GM19397 (cell line): ENCODE data around the gene GPR55.

ENCODE experiments used
- ATAC-seq: cut with Tn5 transposase; IDR thresholded peaks from one replicate; pipeline ENCODE4 v1.9.1; 2021; ENCODE audit warnings: mild to moderate bottlenecking, moderate library complexity; ENCODE audit not compliant: unreplicated experiment

The GPR55 gene

DNA sequence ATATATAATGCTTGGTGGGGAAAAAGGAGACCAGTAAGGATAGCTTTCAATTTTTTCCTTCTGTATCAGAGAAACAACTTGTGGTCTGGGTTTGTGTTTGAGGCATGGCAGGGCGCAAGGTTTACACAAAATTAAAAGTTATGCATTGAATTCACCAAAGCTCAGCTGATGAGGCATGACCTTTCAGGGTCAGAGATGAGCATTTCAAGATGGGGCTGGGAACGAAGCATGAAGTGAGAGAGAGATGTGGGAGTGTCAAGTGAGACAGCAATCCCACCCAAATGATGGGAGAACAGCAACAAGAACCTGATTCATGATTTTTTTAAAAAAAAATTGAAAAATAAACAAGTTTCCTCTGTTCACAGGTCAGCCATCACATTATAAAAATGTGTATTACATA is 4.9 kb downstream of the GPR55 start:
- ATAC-seq: no peak

DNA sequence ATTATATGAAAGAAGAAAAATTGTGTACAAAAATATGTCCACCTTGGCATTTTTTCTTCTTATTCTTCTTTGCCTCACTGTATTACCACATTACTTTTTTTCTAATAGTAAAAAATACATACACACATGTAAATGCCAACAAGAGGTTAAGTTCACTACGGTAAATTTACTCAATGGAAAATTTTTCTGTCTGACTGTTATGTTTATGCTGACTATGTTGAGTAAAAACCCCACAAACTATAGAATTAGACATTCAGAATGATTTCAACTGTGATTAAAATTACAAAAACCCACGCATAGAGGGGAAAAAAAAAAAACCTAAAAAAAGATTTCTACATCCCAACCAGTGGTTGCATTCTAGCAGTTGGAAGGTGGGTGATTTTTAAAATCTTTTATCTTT is 5.4 kb downstream of the GPR55 start:
- no peak for ATAC-seq

DNA sequence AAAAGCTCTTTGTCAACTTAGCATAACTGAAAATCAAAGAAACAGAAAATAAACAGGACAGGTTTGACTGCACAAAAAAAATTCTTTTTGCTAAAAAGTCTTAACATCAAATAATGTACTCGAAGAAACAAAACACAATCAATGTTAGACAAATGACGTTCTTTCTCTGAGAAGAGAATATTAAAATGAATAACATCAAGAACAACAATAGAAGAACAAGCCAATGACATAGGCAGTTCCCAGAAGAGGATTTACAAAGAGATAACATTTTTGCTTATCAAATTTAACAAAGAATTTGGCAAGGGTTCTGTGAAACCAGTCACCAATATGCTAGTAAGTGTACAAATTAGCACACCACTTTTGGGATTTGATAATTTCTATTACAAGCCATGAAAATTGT is 5.8 kb downstream of the GPR55 start:
- ATAC-seq: no peak

DNA sequence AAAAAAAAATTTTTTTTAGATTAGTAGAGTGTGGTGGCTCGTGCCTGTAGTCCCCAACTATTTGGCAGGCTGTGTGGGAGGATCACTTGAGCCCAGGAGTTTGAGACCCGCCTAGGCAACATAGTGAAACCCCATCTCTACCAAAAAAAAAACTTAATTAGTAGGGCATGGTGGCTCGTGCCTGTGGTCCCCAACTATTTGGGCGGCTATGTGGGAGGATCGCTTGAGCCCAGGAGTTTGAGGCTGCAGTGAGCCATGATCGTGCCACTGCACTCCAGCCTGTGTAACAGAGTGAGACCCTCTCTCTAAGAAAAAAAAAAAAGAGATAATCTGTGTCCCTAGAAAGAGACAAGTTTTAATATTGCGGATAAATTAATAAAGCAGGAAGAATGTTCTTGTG is 8.8 kb downstream of the GPR55 start:
- no peak for ATAC-seq

DNA sequence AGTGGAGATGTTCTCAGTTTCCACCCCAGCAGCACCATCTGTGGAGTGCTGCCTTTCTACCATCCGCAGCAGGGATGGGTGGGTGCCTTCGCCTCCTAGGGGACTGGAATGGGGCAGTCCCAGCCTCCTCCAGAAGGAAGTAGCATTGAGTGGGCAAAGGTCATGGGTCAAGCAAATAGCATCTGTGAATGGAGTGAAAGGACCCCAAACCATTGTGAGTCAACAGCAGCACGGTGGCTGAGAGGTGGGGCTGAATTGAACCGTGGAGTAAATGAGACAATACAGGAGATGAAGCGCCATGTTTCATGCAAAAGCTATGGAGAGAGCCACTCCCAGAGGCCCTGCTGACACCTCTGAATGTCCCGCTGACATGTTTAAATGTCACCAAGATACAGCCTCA is 9.7 kb downstream of the GPR55 start:
- no peak for ATAC-seq

DNA sequence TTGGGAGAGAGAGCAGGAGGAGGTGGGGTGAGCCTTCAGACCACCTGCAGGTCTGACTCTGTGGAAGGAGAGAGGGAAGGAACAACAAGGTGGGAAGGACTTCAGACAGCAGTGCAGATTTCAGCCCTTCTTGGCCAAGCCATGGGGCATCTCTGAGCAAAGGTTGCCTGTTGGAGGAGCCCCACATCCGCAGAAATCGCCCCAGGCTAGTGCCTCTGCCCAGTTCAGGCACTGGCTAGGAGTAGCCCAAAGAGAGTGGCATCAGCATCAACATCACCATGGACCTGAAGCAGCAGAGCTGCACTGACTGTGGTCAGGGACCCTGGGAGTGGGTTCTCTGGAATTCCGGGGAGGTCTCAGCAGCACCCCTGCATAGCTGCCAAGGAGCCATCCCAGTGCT is 10.2 kb downstream of the GPR55 start:
- no peak for ATAC-seq

DNA sequence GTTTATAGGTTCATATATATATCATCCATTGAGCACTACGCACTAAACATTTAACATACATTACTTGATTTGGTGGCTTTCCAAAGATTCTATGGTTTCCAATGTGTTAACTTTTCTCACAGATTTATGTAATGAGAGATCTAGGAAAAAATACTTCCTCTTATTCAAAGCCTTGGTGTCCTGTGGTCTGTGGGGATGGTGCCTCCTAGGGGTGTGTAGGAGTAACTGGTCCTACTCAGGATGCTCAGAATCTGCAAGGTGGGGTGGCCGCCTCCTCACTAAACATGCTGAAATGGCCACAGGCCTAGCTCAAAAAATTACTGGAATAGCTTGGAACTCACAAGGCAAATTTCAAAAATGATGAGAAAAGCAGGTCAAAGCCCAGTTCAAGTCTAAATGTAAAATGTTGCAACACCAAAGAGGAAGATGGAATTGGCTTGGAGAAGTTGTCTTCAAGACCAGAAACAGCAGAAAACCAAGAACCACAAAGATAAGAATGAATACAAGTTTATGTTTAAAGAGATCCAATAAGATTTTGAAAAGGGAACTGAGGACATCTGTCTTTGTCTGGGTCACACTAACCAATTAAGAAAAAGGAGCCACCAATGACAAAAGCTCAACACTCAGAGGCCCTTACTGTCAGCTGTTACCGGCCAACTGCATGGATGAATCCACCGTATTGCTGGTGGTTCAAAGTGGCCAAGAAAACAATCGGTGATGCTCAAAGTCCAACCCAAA is 11.5 kb downstream of the GPR55 start:
- ATAC-seq: no peak

DNA sequence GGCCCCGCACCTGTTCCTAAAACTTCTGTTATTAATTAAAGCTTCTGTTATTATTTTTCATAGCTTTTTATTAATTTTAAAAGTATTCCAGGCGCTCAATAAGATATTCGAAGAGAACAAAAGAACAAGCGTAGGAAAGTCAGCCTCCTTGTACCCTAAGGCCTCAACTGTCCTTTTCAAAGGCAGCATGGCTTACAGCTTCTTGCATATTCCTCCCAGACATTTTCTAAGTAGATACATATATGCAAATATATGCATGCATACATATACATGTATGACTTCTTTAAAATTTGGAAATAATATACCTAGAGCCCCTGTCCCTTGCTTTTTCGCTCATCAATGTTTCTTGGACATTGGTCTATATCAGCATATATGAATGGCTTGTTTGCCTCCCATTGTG is 12.3 kb downstream of the GPR55 start:
- no peak for ATAC-seq

DNA sequence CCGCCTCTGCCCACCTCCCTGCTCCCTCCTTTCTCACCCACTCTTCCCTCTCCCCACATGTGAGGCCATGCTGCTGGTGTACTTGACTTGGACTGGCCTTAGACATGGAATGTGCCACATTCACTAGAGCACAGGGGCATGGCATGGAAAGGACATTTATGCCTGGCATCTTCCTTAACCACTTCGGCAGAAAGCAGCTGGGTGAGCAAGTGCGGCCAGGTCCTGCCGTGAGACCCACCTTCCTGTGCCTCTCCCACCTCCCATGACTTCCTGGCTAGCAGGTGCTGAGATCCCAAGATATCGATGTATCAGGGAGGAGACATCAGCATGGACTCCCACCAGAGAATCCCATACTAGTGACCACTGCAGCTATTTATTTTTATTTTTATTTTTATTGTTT is 13.0 kb downstream of the GPR55 start:
- no peak for ATAC-seq

DNA sequence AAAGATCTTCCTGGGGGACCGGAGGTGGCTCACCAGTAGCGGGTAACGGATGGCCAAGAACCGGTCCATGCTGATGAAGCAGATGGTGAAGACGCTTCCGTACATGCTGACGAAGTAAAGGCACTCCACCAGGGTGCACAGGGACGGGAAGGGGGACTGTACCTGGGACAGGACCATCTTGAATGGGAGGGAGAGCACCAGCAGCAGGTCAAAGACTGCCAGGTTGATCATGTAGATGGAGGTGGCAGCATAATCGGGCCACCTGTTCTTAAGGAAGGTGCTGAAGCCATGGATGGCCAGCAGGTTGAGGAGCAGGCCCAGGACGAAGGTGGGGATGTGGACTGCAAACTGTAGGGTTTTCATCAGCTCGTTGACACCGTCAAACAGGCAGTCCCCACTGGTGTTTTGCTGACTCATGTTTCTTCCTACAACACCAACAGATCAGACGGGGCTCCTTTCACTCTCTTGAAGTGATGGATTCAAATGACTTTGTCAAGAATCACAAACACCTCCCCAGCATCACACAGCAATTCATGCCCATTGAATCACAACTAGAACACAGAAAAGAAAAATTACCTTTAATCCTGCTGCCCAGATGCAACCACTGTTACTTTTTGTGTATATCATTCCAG is 14.4 kb downstream of the GPR55 start:
- no peak for ATAC-seq

DNA sequence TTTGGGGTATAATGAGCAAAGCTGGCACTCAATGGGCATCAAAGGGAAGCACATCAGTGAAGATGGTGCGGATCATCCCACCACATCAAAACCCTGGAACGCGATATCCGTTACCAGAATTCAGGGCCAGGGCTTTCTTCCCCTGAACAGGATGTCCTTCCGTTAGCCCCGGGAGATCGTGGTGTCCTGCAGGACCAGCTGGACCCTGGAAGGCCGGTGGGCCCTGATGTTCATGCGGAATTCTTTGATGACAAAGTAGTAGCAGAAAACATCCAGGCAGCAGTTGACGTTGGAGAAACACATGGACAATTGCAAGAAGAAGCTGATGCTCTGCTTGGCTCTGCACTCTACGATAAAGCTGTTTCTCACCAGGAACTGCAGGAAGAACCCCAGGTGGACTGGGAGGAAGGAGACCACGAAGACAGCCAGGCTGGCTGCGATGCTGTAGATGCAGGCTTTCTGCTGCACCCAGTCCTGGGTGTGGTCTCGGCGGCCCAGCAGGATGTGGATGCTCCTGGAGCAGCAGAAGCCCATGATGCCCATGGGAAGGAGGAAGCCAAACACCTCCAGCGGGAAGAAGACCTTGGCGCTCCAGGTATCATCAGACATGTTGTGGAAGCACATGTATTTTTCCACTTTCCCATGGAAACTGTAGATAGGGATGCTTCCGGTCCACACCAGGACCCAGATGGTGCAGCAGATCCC is 15.0 kb downstream of the GPR55 start:
- no peak for ATAC-seq

DNA sequence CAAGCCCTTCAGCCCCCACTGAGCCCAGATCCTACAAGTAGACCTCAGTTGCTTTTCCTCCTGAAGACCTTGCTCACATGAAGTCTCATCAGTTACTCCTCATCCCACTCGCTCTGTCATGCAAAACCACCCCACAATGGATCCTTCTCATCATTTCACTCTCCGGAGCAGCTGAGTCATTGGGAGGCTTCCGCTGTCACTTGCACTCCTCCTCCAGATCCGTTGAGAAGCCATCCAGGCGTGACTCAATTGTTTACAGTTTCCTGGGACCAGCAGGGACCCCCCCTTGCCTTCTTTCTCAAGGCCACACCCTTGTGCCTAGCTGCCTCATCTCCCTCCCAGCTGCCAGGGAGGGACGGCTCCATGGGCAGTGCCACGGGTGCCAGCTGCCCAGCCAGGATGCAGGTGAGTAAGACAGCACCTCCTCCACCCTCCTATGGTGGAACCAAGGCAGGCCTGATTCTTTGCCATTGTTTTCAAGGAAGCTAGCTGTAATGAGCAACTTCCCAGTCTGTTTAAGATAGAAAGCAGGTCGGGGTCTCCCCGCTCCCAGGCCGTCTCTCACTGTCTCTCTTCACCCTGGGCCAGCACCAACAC is 16.3 kb downstream of the GPR55 start:
- no peak for ATAC-seq

DNA sequence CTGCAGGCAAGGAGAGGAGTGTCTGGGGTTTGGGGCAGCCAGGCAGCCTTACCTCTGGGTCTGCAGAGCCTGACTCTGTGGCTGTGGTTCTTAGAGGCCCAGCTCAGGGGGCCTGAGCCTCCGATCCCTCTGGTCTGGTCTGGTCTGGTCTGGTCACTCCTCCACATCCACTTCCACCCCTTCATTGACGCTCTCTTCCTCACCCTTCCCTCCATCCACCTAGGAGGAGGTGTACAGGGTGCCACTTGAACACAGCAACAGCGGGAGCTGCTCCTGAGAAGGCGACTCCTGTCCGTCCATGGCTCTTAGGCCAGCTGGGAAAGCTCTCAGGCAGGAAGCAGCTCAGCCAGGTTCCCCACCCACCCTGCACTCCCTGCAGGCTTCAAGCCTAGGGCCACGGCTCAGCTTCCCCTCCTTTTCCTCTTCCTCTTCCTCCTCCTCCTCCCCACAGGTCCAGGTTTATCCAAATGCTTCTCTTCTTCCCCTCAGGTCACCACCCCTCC is 16.9 kb downstream of the GPR55 start:
- ATAC-seq: no peak

DNA sequence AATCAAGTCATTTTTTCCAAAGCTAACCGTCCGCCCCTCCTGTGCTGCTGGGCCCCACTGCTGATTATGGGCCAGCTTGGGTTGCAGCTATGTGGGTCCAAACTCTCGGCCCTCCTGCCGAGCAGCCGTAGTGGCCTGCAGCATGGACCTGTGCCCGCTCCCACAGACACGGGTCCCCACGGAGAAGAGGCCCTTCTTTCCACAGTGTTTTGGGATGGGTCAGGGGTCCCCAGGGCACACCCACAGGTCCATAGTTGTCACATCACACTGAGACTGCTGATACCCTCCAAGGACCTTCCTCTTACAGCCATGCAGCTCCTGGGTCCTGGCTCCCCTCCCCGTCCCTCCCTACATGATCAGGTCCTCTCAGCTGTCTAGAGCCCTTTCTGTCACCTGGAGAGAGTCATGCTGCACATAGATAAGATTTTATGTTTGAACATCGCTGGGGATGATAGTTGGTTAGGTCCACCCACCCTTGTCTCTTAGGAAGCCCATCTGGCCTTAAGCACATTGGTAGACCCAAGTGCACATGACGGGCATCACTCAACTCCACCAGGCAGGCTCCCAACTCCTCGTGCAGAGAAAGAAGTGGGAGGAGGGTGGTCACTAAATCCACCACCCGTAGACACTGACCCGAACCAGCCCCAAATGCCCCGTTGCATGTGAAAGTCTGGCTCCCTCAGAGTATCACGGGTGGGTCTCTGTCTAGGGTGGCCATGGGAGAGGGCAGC is 17.5 kb downstream of the GPR55 start:
- no peak for ATAC-seq

DNA sequence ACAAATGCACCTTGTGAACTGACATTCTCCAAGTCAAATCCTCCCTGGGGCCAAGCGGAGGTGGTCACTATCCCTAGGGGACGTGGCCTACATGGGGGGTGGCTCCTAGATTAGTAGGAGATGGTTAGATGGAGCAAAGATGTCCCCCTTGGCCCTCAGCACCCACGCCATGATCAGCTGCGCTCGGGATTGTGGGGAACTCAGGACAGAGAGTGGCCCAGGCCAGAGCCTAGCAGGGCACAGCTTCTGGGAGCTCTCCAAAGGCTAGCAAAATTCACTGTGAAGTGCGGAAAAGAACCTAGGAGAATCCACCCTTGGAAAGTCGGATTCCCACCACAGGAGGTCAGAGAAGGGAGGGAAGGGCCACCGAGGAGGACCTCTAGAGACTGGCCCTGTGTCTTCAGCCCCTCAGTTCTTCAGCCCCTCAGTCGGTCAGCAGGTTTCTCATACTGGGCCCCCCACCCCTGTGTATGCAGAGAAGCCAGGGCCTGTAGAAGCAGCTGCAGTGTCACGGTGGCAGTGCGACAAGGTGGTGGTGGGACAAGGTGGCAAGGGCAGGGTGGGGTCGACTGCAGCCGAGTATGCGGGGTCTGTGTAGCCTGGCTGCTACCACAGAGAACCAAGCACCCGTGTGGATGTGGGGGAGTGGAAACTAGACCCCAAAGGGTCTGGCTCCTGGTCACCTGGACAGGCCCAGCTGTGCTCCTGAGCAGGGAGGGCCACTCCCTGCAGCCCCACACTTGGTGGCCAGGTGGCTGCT is 18.4 kb downstream of the GPR55 start:
- no peak for ATAC-seq

DNA sequence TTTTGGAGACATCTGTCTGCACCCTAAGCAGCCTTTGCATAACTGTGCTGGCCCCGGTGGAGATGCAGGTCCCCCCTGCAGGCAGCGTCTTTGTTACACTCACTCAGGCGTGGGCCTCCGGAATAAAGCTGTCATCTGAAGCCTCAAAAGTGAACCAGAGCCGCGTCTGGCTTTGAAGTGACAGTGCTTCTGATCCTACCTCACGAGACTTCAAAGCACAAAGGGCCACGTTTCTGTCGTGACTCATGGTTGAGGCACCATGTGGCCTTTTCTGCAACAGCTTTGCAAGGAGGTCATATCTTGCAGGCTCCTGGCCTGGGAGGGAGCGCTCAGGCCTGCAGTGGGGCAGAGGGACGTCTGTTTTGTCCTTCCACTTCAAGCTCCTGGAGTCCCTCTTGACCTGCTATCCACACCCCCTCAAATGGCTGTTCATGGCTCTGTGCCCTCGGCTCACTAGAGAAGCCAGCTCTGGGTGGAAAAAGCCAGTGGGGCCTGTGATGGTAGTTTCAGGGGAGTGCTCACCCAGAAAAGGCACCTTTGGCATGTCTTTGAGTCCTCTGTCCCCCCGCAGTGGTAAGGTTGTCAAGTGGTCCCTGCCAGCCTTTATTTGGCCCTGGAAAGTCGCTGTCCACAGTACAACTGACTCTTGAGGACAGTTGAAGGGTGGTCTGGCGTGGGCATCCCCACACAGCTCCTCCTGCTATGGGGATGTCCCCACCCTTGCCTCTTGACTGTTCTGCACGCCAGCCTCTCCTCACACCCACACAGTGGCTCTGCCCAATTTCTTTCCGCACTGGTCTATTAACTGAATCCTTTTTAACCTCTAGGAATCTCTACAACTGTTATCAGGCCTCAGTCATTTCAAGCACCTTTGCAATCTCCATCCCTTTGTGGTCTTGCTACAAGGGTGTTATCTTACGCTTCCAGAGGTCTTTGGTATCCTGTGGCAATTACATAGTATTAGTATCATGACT is 19.3 kb downstream of the GPR55 start:
- ATAC-seq: no peak

DNA sequence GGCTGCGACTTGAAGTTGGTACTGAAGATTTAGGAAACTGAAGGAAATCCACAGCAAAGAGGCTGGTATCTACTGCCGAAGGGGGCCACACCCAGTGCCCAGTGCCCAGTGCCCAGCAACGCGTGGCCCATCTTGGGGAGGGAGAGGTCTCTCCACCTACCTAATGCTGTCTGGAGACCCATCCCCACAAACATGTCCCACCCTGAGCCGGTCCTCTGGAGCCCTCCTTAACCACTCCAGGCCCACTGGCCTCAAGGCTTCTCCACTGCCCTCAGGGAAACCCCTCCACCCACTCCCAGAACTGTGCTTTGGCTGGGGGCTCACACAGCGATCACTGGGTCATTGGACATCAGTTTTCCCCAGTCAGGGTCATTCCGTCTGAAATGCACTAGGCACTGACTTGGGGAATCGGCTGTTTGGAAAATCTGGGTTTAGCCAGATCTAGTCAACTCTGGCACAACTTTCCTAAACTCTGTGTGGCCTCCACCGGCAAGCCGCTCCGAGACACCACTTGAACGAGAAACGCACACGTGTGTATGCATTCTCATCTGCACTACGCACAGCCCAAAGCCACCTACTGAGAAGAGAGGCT is 20.1 kb downstream of the GPR55 start:
- ATAC-seq: no peak

DNA sequence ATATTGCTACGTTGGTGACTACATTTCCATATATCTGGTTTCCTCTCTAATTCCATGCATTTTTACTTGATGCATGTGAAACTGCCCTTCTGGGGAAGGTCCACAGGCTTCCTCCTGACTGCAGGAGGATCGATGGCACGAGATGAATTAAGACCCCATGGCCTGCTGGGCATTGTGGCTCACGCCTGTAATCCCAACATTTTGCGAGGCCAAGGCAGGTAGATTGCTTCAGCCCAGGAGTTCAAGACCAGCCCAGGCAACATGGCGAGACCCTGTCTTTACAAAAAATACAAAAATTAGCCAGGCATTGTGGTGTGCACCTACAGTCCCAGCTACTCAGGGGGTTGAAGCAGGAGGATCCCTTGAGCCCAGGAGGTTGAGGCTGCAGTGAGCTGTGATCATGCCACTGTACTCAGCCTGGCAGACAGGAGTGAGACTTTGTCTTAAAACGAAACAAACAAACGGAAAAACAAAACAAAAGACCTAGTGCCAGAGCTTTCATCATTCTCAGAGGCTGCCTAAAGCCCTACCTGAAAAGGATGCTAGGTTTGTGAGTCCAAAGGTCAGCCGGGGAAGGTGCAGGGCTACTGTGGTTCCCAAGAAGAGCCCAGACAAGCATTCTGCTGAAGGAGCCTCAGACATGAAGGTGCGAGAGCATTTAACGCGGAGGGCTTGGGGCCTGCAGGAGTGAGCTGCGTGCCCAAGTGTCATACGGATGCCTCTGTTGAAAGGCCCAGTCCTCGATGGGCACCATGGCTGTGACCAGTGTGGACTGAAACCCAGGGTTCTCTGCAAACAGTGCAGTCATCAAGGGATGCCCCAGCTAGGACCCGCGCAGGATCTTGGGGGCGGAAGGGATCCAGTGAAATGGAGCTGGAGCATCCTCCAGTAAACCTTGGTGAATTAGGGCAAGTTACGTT is 21.6 kb downstream of the GPR55 start:
- ATAC-seq: no peak
